ENCODE data around the gene TRIM72.

GRCh38 chr16:31186176-31186575 lies 27.7 kb upstream of the TRIM72 start:
- no peak for TF ChIP-seq CTCF (IDR thresholded peaks at IDR 0.05)
- TF ChIP-seq POLR2A (IDR thresholded peaks at IDR 0.05): no peak
